HG03097 (cell line): ENCODE data around the gene KCNH1.

Experiments used
- ATAC-seq: cut with Tn5 transposase; IDR thresholded peaks from one replicate; pipeline ENCODE4 v1.9.1; 2021; ENCODE audit not compliant: unreplicated experiment, low FRiP score

Gene KCNH1

DNA sequence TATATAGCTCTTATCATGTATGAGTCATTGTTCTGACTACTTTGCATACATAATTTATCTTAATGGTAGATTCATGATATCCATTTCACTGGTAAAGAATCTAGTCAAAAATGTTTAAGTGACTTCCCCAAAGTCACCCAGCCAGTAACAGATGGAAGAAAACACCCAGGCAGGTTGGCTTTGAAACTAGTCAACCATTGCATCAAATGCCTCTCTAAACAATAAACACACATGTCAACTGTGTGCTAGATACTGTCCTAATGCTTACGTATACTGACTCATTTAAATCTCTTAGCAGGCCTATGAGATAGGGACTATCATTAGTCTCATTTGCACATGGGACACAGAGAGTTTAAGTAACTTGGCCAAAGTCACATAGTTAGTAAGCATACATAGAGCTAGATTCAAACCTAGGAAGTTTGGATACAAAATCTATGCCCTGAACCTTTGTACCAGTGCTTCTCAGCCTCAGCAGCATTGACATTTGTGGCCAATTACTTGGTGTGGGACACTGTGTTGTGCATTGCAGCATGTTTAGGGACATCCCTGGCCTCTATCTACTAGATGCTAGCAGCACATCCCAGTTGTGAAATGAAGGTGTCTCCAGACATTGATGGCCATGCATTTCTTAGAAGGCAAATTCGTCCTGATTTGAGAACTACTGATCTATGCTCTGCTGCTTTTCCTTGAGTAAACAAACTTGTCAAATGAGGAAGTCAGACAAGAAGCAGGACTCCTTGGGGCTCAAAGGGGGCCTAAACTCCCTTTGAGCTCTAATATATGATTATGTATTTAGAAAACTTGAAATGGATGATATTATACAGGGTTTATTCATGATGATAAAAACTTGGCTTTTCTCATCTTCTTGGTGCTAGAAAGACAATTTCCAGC is 316.3 kb downstream of the KCNH1 start:
- ATAC-seq, result no peak

DNA sequence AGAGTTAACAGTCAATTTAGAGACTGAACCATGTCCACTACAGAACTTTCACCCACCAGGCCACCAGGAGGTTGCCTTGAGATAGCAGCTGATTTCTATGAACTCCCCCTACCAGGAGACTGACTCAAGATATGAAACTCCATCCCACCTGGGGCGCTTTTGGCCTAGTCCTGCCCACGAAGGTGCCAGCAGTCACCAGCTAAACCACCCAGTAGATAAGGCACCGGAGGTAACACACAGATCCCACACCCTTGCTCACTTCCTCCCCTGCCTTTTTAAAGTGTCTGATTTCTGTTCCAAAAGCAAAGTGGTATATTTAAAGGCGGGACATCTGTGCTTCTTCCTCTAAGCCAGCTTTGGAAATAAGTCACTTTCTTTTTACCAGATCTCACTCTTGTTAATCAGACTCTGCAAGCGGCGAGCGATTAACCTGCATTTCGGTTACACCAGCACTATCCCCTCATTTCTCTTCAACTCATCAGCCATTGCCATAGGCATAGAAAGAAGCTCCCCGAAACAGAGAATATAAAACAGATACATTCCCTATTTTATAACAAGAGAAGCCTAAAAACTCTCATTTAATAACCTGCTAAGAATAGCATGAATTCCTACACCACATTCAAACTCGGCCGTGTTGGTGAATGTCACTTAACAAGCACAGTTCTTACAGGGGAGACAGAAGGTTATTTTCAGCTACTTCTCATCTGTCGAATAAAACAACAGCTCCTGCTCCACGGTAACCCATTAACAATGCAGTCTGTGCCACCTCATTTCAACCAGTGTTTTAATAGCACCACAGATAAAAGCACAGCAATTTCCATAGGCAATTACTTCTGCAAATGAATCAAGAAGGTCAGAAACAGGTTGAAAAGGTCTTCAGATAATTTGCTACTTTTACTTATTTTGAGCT is 318.1 kb downstream of the KCNH1 start:
- no peak for ATAC-seq

DNA sequence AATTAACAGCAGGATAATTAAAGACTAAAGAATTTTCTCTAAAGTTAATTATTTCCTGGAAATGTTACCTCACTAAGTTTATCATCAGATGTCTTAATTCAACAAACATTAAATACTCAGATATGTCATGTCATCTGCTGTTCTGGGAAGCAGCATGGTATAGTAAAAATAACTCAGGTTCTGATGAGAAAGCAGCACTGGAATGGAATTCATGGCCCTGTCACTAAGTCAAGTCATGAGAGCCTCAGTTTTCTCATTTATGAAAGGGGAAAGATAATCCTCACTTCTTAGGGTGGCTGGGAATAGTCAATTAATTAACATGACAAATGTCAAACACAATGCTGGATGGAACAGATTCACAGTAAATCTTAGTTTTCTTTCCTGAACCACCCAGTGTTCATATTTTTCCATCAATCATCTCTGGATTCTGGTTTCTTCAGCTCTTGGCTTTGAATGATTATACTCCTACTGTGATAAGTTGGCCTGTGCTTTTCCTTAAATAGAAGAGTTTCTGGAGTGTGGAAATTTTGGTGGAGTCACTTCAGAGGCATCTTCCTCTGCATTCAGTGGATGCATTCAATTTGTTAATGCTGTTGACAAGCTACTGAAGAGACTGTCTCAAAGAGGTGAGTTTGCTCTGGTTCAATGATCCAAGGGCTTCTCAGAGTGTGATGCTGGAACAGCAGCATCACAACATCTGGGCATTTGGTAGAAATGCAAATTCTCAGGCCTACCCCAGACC is 319.4 kb downstream of the KCNH1 start:
- ATAC-seq, result no peak

DNA sequence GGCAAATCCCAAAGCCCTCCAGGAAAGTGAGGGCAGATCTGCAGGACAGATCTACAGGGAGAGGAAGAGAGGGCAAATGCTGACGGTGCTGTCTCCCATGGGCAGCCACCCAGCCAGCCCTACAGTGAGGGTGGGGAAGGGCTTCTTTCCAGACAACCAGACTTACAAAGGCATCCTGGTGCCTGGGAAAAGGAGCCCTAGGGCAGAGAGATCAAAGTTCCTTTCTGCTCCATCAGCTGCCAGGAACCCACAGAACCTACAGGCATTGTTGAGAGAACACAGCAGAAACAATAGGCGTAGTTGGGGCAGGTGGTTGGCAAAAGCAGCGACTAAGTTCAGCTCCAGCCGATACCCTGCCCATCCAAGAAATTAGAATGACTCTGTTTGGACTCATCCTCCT is 332.4 kb downstream of the KCNH1 start:
- ATAC-seq, result no peak

DNA sequence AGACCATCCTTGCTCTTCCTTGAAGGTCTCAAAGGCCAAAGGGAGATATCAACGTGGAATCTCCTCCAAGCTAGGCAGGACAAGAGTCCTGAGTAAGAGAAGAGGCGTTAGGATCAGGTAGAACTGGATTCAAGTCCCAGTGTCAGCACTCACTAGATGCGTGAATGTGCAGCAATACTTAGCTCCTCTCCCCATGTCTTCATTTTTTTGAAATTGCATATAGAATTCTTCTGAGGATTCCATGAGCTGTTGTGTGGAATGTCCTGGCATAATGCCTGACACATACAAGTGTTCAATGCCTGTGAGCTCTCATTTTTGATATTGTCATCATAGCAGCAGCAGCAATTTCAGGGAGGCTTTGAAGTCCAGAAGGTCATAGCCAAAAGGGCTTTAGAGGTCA is 333.2 kb downstream of the KCNH1 start:
- ATAC-seq, result no peak

DNA sequence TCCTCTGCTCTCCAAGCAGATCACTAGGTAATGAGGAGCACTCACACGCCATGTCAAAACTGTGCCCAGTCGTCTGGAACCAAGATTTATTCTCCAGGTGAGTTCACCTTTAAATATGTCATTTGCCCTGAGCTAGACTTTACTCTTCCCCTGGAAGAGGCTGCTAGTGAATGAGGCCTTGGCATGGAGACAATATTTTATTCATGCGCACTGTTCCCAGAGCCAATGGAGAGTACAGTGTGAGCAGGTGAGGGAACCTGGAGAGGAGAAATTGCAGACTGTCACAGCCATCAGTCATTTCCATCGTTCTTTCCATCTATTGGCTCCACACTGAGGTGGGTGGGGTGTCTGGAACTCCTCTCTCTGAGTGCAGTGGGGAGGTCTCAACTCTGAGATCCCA is 333.6 kb downstream of the KCNH1 start:
- no peak for ATAC-seq

DNA sequence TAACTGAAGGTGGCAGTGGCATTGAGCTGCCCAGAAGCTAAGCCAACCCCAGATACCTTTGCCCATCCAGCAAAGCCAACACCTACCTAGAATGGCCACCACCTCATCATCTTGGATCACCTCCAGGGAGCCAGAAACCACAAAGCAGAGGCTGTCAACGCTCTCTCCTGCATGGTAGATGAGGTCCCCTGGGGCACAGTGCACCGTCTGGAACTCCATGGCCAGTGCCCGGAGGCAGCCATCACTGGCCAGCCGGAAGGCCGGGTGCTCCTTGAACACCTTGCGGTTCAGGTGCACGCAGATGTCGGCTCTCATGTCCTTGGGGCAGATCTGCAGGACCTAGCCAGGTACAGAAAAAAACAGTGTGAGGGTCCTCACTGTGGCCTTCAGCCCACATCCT is 336.5 kb downstream of the KCNH1 start:
- ATAC-seq, result no peak

DNA sequence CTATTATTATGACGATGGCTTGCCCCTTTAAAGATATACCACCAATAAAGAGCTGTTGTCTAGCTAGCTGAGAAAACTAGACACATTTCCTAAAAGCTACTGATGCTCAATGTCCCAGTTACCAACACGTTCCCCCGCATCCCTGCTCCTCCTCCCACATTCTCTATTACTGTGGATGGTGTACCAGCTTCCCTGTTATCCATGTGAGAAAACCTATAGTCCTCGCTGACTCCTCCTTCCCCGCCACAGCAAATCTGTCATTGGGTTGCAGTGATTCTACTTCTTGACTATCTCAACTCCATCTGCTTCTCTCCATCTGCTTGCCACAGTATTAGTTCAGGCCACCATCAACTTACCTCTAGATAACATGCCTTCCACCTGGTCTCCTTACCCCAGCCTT is 337.5 kb downstream of the KCNH1 start:
- ATAC-seq, result no peak

DNA sequence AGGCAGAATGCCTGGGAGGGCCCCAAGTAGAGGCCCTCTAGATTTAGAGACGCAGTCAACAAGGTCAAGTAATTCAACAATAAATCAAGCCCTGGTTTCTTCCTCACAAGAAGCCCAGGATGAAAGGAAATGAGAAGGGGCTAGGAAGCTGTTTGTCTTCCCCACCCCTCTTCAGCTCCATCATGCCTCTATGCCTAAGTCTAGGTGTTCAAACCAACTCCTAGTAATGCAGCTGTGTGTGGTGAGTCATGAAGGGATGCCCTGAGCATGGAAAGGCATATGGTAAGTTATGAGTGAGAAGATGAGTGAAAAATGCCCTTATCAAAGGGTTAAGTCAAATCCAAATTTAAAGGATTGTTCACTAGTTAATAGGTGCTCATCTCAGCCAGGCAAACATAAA is 339.5 kb downstream of the KCNH1 start:
- ATAC-seq, result no peak

DNA sequence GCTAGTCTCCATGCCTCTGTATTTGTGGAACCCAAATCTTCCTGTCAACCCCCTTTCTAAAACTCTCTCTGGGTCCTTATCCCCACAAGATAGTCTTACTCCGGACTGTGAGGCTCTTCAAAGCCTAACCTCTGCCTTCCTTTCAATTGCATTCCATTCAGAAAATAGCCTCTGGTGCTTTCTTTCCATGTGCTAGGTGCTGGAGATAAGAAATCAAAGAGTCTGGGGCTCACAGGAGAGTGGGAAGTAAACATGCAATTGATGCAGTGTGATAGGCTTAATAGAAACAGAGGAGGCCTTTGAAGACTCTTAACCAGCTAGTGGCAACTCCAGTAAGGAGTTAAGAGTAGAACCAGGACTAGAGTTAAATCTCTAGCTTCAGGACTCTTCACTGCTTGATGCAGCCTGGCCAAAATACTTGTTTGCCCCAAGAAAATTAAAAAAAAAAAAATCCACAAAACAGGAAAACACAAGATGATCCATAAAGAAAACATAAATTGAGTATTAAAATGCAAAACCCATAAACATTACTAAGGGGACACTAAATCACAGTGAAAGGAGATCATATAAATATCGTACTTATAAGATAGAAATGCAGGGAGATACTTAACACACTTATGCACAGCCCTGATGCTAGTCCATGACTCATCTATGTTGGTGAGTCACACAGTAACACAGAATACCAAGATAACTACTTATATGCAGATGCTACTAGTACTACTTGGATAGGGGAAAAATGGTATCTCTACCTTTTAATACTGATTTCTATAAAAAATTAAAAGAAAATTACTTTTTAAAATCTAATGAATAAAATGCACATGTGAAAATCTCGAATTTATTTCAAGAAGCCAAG is 341.5 kb downstream of the KCNH1 start:
- no peak for ATAC-seq

DNA sequence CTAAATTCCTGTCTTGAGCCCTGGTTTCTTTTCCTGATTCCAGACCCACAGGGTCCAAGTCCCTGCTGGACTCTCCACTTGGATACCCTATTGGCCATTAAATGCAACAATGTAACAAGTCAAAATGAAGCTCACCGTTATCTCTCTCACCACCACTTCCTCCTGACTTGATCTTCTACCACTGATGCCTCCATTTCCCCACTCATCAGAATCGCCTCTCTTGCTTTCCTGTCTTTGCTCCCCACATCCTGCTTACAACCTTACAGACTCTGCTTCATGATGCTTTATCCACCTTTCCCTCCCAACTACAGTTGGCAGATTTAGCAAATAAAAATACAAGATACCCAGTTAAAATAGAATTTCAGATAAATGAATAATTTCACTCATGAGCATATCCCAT is 343.8 kb downstream of the KCNH1 start:
- no peak for ATAC-seq

DNA sequence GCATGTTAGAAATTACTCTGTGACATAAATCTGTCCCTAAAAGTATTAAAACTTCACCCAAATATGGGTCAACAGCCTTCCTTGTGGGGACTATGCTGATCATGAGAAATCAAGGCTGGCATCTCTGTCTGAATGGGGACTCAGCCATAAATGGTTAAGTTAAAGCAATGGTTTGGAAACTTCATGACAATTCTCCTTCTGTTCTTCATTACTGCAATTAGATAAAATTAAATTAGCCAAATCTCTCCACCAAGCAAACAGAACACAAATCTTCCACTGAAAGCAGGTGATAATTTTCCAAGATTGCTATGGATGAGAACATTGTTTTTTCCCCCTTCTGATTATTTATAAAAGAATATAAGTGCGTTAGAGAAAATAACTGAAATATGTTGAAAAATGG is 346.1 kb downstream of the KCNH1 start:
- ATAC-seq, result no peak

DNA sequence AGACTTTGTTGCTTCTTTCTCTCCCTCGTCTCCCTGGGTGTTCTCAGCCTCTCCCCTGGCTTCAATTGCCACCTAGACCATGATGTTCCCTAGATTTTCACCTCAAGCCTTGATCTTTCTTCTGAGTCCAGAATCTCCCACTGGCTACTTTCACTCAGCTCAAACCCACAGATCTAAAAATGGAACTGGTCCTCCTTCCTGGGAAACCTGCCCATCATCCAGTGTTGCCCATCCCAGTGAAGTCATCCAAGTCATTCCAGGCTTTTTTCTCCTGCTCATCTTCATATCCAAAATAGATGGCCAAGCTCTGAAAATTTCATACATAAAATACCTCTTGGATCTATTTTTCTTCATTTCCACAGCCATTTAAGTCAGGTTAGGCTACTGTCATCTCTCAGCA is 347.4 kb downstream of the KCNH1 start:
- ATAC-seq, result no peak

DNA sequence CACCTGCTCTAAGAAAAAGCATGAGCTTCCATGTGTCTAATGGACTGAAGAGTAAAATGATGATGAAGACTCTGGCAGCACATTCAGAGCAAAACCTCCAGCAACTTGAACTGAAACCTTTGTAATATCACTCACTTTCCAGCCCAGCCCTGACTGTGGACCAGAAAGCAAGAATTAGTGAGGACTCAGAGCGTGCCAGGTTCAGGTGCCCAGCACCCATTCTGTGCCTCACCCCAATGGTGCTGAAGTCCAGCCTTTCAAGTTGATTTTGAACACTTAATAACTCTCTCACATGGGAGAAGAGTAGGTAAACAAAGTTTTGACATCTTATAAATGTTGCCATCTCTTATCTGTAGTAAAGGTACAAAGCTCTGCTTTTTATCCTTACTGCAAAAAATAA is 350.0 kb downstream of the KCNH1 start:
- no peak for ATAC-seq

DNA sequence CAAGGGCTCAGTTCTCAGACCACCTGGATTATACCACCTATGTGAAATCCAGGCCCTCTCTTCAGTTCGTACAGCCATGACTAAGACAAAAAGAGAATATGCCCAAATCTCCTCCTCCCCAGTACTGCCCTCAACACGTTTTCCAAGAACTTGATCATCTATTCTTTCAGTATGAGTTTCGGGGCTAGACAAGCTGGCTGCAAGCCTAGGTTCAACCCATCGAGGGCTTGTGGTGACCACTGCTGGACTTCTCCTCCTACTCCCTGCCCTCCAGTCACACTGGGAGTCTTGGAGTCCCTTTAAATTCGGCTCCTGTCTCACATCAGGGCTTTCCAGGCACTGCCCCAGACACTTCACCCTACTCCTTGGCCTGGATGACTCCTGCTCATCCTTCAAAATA is 352.3 kb downstream of the KCNH1 start:
- ATAC-seq, result no peak

DNA sequence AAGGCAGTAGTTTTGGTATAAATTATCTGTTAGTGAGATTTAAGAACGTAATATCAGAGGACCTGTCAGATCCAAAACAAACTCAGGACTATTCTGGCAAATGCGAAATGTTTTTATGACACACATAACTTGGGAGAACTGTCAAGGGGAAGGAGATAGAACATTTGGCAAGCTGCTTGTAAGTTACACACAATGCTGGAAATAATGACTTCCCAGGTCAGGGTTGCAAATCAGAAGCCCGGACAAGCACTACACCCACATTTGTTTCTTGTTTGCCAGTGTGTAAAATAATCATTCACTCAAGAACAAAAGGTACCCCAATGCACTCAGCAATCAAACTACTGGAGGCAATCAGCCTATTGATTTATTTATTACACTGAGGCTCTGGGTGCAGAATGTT is 354.7 kb downstream of the KCNH1 start:
- ATAC-seq, result no peak

DNA sequence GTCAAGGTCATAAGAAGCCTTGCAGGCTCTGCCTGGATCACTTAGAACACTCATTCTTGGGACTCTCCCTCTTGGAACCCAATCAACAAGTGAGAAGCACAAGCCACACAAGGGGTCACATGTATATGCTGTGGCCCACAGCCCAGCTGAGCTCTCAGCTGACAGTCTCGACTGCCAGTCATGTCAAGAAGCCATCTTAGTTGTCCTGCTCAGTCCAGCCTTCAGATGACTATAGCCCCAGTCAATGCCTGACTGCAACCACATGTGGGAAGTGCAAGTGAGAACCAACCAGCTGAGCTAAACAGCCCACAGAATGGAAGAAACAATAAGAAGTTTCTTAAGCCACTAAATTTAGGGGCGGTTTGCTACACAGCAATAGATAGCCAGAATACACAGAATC is 356.0 kb downstream of the KCNH1 start:
- no peak for ATAC-seq

DNA sequence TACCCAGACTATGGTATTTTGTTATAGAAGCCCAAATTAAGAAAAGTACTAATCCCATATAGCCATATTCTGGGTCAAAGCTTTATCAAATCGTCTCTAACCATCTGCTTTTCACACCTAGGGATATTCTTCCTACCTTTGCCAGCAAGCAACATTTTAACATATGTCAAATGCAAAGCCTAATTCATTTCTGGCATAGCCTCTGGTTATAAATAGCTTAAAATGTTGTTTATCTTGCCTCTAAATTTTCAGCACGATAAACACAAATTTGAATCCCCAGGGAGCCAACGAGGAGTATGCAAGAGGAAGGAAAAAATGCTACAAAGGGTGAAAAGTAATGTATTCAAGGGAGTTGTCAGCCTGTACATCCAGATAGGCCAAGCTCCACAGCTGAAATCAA is 357.2 kb downstream of the KCNH1 start:
- no peak for ATAC-seq

DNA sequence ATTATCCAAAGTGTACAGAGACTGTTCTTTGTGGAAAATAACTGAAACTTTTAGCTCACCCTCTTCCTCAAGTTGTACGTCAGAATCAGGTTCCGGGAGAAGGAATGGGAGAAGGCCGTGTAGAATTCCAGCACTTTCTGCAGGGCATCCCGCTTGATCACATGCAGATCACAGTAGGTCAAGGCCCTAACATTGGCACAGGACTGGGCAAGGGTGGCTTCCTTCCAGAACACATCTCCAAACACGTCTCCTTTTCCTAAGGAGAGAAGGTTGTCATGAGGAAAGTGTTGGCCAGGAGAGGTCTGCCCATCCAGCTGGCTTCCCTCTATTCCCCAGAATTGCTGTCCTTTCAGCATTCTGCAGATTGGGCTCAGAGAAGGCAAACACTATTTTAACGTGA is 358.7 kb downstream of the KCNH1 start:
- no peak for ATAC-seq

DNA sequence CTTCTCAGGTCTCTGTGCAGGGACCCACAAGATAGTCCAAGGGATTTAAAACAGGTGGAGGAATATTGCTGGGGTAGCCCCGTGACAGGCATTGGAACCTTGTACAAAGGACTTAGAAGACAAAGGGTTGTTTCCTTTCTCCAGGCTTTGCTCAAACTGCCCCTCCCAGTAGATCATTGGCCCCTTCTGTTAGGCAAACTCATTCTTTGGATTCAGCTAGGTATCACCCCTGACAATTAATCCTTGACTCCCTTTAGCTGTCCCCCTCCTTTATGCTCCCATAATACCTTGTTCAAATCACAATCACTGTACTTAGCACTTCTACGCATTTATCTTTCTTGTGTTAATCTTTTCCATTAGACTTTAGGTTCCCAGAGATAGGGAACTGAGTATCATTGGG is 360.5 kb downstream of the KCNH1 start:
- ATAC-seq, result no peak
